ENCODE data around the gene PRND. TPM values are rescaled to one million over a fixed set of nuclear protein-coding genes. Genes with fewer than 3 reads are reported as not detected.

Gene PRND
- total and polyA plus RNA-seq, 2 of the 13 experiments (the other 11 are each of a cell fraction or from before 2014, with no cell fraction given): not detected

GRCh38 chr20:4684837-4685413, 36.8 kb upstream of the PRND start (continued):
- TF ChIP-seq NFE2L2 (IDR thresholded peaks at IDR 0.05; ENCODE audit: low read length) (no peak), NBN (conservative IDR thresholded peaks at IDR 0.05) (no peak), BCLAF1 (IDR thresholded peaks at IDR 0.05) (no peak), ZFY (CRISPR knock-in tag; IDR thresholded peaks at IDR 0.05) (peak; percentile 43; the same call in 1 of the 2 replicates), ISX (CRISPR knock-in tag; conservative IDR thresholded peaks at IDR 0.05) (no peak), KMT2B (CRISPR knock-in tag; IDR thresholded peaks at IDR 0.05) (no peak), ZFP36L2 (CRISPR knock-in tag; IDR thresholded peaks at IDR 0.05) (0 out of 2 replicates have a peak, but pooled peaks have one; percentile 34), ZEB1 (IDR thresholded peaks at IDR 0.05; ENCODE audit: insufficient replicate concordance, low read depth) (no peak), ZNF614 (CRISPR knock-in tag; IDR thresholded peaks at IDR 0.05; ENCODE audit: borderline replicate concordance) (no peak; the same call in 1 of the 2 replicates), RFXANK (CRISPR knock-in tag; IDR thresholded peaks at IDR 0.05) (no peak), PAF1 (CRISPR knock-in tag; IDR thresholded peaks at IDR 0.05) (no peak), TIGD3 (CRISPR knock-in tag; IDR thresholded peaks at IDR 0.05; ENCODE audit: borderline replicate concordance) (no peak), ZC3H13 (CRISPR knock-in tag; IDR thresholded peaks at IDR 0.05) (no peak), ZBTB25 (CRISPR knock-in tag; IDR thresholded peaks at IDR 0.05) (no peak), ZKSCAN5 (CRISPR knock-in tag; IDR thresholded peaks at IDR 0.05) (no peak), FUBP1 (CRISPR knock-in tag; IDR thresholded peaks at IDR 0.05; ENCODE audit: borderline replicate concordance) (no peak), MAFG (CRISPR knock-in tag; IDR thresholded peaks at IDR 0.05) (no peak), TFDP1 (CRISPR knock-in tag; IDR thresholded peaks at IDR 0.05; ENCODE audit: borderline replicate concordance) (no peak), ZNF652 (CRISPR knock-in tag; IDR thresholded peaks at IDR 0.05; ENCODE audit: borderline replicate concordance, low read depth) (no peak), CENPX (CRISPR knock-in tag; IDR thresholded peaks at IDR 0.05) (no peak), ZNF275 (CRISPR knock-in tag; IDR thresholded peaks at IDR 0.05; ENCODE audit: borderline replicate concordance) (no peak), SKI (IDR thresholded peaks at IDR 0.05; ENCODE audit: partially characterized antibody) (no peak)

All from HepG2 (cell line).